ENCODE results near the gene RPS18.

The RPS18 gene

GRCh38 chr6:33289784-33290315, 18.0 kb downstream of the RPS18 start:
- no peak for DNase-seq (ENCODE audit: low read depth, low spot score)

GRCh38 chr6:33290459-33290858, 18.6 kb downstream of the RPS18 start:
- no peak for DNase-seq (ENCODE audit: low read depth, low spot score)

GRCh38 chr6:33292996-33293682, 21.3 kb downstream of the RPS18 start:
- DNase-seq (ENCODE audit: low read depth, low spot score) = no peak

- no peak for DNase-seq (ENCODE audit: low read depth, low spot score)
These were observed 22.4 kb downstream of the RPS18 start for GRCh38 chr6:33294086-33294823.

- no peak for DNase-seq (ENCODE audit: low read depth, low spot score)
These were observed 23.9 kb downstream of the RPS18 start for GRCh38 chr6:33295621-33296369.

GRCh38 chr6:33296797-33297405, 25.0 kb downstream of the RPS18 start:
- no peak for DNase-seq (ENCODE audit: low read depth, low spot score)

- DNase-seq (ENCODE audit: low read depth, low spot score) = peak; percentile 89
These were observed 25.6 kb downstream of the RPS18 start for GRCh38 chr6:33297406-33297955.

- DNase-seq (ENCODE audit: low read depth, low spot score) = peak; percentile 79
These were observed 26.3 kb downstream of the RPS18 start for GRCh38 chr6:33297956-33298772.

GRCh38 chr6:33298773-33299236, 26.9 kb downstream of the RPS18 start, which contains the start of gene RGL2:
RGL2 (minus strand) TSS chr6:33298942; CDS start chr6:33298610, 332 bp downstream.
- no peak for DNase-seq (ENCODE audit: low read depth, low spot score)

GRCh38 chr6:33299237-33299944, 27.5 kb downstream of the RPS18 start:
- peak; percentile 94 for DNase-seq (ENCODE audit: low read depth, low spot score)

GRCh38 chr6:33301877-33302276, 30.0 kb downstream of the RPS18 start:
- DNase-seq (ENCODE audit: low read depth, low spot score) = no peak

GRCh38 chr6:33304216-33304615, 32.3 kb downstream of the RPS18 start:
- no peak for DNase-seq (ENCODE audit: low read depth, low spot score)

GRCh38 chr6:33305052-33305451, 33.2 kb downstream of the RPS18 start:
- DNase-seq (ENCODE audit: low read depth, low spot score) = no peak

- DNase-seq (ENCODE audit: low read depth, low spot score) = no peak
These were observed 34.5 kb downstream of the RPS18 start for GRCh38 chr6:33306356-33306755.

GRCh38 chr6:33312361-33313104, 40.7 kb downstream of the RPS18 start:
- peak; percentile 86 for DNase-seq (ENCODE audit: low read depth, low spot score)

GRCh38 chr6:33313105-33313708, 41.3 kb downstream of the RPS18 start:
- peak; percentile 80 for DNase-seq (ENCODE audit: low read depth, low spot score)

GRCh38 chr6:33313709-33314514, 42.0 kb downstream of the RPS18 start, which contains the start of gene TAPBP:
TAPBP (minus strand) TSS chr6:33314078; CDS start chr6:33314041, 37 bp downstream.
- DNase-seq (ENCODE audit: low read depth, low spot score) = peak; percentile 63

Data from ELF-1 (cell line).